Upper lobe of left lung (tissue), 4 donors: ENCODE measurements around the gene SUGP1.
A peak's percentile ranks its signal among the peaks of the same experiment; 100 is the strongest.

Experiments
- EP300 ChIP-seq, 4 donors: sonication (generic); formaldehyde crosslinking; IDR thresholded peaks; one replicate each; pipeline ENCODE4 v1.5.1; 2017; ENCODE audit warnings: antibody characterized with exemption in 4 of 4, control low read depth in 2 of 4
- POLR2A ChIP-seq, 4 donors: fragments of 450-650 bp; IDR thresholded peaks; one replicate each; pipeline ENCODE4 v1.5.1; 2016 to 2017; ENCODE audit warnings: antibody characterized with exemption in 4 of 4, mild to moderate bottlenecking in 2 of 4
- POLR2AphosphoS5 ChIP-seq, 2 donors: sonication (generic); formaldehyde crosslinking; IDR thresholded peaks; one replicate each; pipeline ENCODE4 v1.5.1; 2017; ENCODE audit warnings: antibody characterized with exemption in 2 of 2
- TF ChIP-seq, protein P1 (sequence below), 6 experiments: fragments of 450-650 bp in 4 of 6; fragments of 200-600 bp in 2 of 6; sonication (generic) in 2 of 6; IDR thresholded peaks; one replicate each; pipeline ENCODE4 v1.5.1; 2016 to 2019; ENCODE audit warnings: antibody characterized with exemption in 6 of 6

DNA sequence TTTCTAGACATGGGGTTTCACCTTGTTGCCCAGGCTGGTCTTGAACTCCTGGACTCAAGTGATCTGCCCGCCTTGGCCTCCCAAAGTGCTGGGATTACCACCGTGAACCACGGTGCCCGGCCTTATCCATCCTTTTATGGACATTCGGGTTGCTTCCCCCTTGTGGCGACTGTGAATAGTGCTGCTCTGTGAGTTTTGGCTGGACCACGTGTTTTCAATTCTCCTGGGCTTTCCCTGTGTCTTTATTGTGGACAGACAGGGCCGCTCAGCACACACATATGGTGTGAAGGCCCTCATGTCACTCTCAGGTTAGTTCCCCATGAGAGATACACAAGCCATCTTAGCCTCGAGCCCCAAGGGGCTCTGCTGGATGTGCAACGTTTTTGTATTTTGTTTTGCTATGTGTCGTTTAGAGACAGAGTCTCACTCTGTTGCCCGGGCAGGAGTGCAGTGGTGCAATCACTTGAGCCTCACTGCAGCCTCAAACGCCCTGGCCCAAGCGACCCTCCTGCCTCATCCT, 40.8 kb upstream of the SUGP1 start:
- TF ChIP-seq, protein P1, sequence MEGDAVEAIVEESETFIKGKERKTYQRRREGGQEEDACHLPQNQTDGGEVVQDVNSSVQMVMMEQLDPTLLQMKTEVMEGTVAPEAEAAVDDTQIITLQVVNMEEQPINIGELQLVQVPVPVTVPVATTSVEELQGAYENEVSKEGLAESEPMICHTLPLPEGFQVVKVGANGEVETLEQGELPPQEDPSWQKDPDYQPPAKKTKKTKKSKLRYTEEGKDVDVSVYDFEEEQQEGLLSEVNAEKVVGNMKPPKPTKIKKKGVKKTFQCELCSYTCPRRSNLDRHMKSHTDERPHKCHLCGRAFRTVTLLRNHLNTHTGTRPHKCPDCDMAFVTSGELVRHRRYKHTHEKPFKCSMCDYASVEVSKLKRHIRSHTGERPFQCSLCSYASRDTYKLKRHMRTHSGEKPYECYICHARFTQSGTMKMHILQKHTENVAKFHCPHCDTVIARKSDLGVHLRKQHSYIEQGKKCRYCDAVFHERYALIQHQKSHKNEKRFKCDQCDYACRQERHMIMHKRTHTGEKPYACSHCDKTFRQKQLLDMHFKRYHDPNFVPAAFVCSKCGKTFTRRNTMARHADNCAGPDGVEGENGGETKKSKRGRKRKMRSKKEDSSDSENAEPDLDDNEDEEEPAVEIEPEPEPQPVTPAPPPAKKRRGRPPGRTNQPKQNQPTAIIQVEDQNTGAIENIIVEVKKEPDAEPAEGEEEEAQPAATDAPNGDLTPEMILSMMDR (IDR thresholded peaks at IDR 0.05) = peak; percentile 71 to 89 (median 84)
- TF ChIP-seq POLR2A (IDR thresholded peaks at IDR 0.05) (no peak), POLR2AphosphoS5 (IDR thresholded peaks at IDR 0.05) (no peak), EP300 (IDR thresholded peaks at IDR 0.05) (no peak)
